OCI-M2 (cell line): ENCODE measurements around the gene MAST2.
"Not testable (repeated sequence)": the region's sequence is repeated elsewhere in the genome, so short reads cannot be mapped to it uniquely, and the experiment has no call there.

ENCODE experiments used
- DNase-seq: peaks from one replicate; lab custom pipeline; 2025; ENCODE audit not compliant: unreplicated experiment; lab: John Stamatoyannopoulos, UW

Gene MAST2

GRCh38 chr1:45891087-45891486 is 87.7 kb downstream of the MAST2 start:
- no peak for DNase-seq

- DNase-seq: no peak
Measured at GRCh38 chr1:45892068-45892785, 88.8 kb downstream of the MAST2 start.

GRCh38 chr1:45894331-45894730 is 90.9 kb downstream of the MAST2 start:
- no peak for DNase-seq

- no peak for DNase-seq
Measured at GRCh38 chr1:45894921-45895320, 91.5 kb downstream of the MAST2 start.

- DNase-seq: no peak
Measured at GRCh38 chr1:45895406-45895805, 92.0 kb downstream of the MAST2 start.

GRCh38 chr1:45906883-45907282 is 103.5 kb downstream of the MAST2 start:
- DNase-seq: no peak

- no peak for DNase-seq
Measured at GRCh38 chr1:45908611-45909140, 105.3 kb downstream of the MAST2 start.

- DNase-seq: no peak
Measured at GRCh38 chr1:45911634-45912033, 108.2 kb downstream of the MAST2 start.

- DNase-seq: no peak
Measured at GRCh38 chr1:45913183-45913683, 109.8 kb downstream of the MAST2 start.

- no peak for DNase-seq
Measured at GRCh38 chr1:45913731-45914501, 110.5 kb downstream of the MAST2 start.

GRCh38 chr1:45914836-45915235 is 111.4 kb downstream of the MAST2 start:
- no peak for DNase-seq

- no peak for DNase-seq
Measured at GRCh38 chr1:45922374-45922773, 119.0 kb downstream of the MAST2 start.

GRCh38 chr1:45922813-45923212 is 119.4 kb downstream of the MAST2 start:
- no peak for DNase-seq

- no peak for DNase-seq
Measured at GRCh38 chr1:45923343-45923742, 119.9 kb downstream of the MAST2 start.

- DNase-seq: no peak
Measured at GRCh38 chr1:45924736-45925135, 121.3 kb downstream of the MAST2 start.

- DNase-seq: no peak
Measured at GRCh38 chr1:45925728-45926287, 122.4 kb downstream of the MAST2 start.

GRCh38 chr1:45926330-45926729 is 122.9 kb downstream of the MAST2 start:
- DNase-seq: no peak

- DNase-seq: not testable (repeated sequence)
Measured at GRCh38 chr1:45927231-45927915, 124.0 kb downstream of the MAST2 start.

- no peak for DNase-seq
Measured at GRCh38 chr1:45928486-45929205, 125.2 kb downstream of the MAST2 start.

- DNase-seq: peak; percentile 66
Measured at GRCh38 chr1:45929257-45929687, 125.9 kb downstream of the MAST2 start.
